Measurements from ENCODE around the gene IRX2. TPM values are rescaled to one million over a fixed set of nuclear protein-coding genes. Genes with fewer than 3 reads are reported as not detected.

The IRX2 gene
- total and polyA plus RNA-seq, 9 donors, result 0.04 to 0.46 (median 0.15) TPM; not detected in 4

GRCh38 chr5:2721385-2722138 lies 29.9 kb downstream of the IRX2 start:
- H3K27ac ChIP-seq, result no peak overlapping the region
- H3K27me3 ChIP-seq, result no peaks in the 10 kb centered on the region
- TF ChIP-seq EP300 (IDR thresholded peaks at IDR 0.05) (no peak), CTCF (IDR thresholded peaks at IDR 0.05) (no peak), POLR2A (IDR thresholded peaks at IDR 0.05) (no peak)
- H3K4me1 ChIP-seq (ENCODE audit: insufficient read depth), result no peaks in the 10 kb centered on the region
- no peaks in the 10 kb centered on the region for H3K36me3 ChIP-seq
- intact Hi-C loops (cut with DNase I), result no loop called here
- no peak overlapping the region for H3K4me3 ChIP-seq
- 57 to 72% (median 57%) methylated on average over 7 of the region's 7 CpGs for WGBS, 3 donors
- no peak for DNase-seq
- H3K9me3 ChIP-seq, result no peaks in the 10 kb centered on the region

- no peaks in the 10 kb centered on the region for H3K9me3 ChIP-seq
- TF ChIP-seq CTCF (IDR thresholded peaks at IDR 0.05), result no peak
- TF ChIP-seq EP300 (IDR thresholded peaks at IDR 0.05), result no peak
- TF ChIP-seq POLR2A (IDR thresholded peaks at IDR 0.05), result no peak
- H3K4me3 ChIP-seq, result no peak overlapping the region
- H3K27me3 ChIP-seq, result no peaks in the 10 kb centered on the region
- WGBS, 3 donors, result 83 to 86% (median 84%) methylated on average over 6 of the region's 6 CpGs
- intact Hi-C loops (cut with DNase I), result no loop called here
- no peak overlapping the region for H3K27ac ChIP-seq
- H3K4me1 ChIP-seq (ENCODE audit: insufficient read depth), result no peaks in the 10 kb centered on the region
- no peaks in the 10 kb centered on the region for H3K36me3 ChIP-seq
- DNase-seq, result no peak
These were observed 32.1 kb downstream of the IRX2 start for GRCh38 chr5:2719332-2719731.

- Histone ChIP-seq H3K27me3 (no peaks in the 10 kb centered on the region), H3K4me3 (no peak overlapping the region), H3K9me3 (no peaks in the 10 kb centered on the region), H3K4me1 (ENCODE audit: insufficient read depth) (no peaks in the 10 kb centered on the region), H3K36me3 (no peaks in the 10 kb centered on the region), H3K27ac (no peak overlapping the region)
- WGBS, 3 donors, result 83 to 84% (median 83%) methylated on average over 6 of the region's 6 CpGs
- intact Hi-C loops (cut with DNase I), result no loop called here
- no peak for TF ChIP-seq CTCF (IDR thresholded peaks at IDR 0.05)
- TF ChIP-seq POLR2A (IDR thresholded peaks at IDR 0.05), result no peak
- no peak for TF ChIP-seq EP300 (IDR thresholded peaks at IDR 0.05)
- DNase-seq, result no peak
These were observed 33.4 kb downstream of the IRX2 start for GRCh38 chr5:2718115-2718514.

- Histone ChIP-seq H3K36me3 (no peaks in the 10 kb centered on the region), H3K9me3 (no peaks in the 10 kb centered on the region), H3K27me3 (no peaks in the 10 kb centered on the region), H3K4me1 (ENCODE audit: insufficient read depth) (no peaks in the 10 kb centered on the region), H3K4me3 (no peak overlapping the region), H3K27ac (no peak overlapping the region)
- intact Hi-C loops (cut with DNase I), result no loop called here
- TF ChIP-seq CTCF (IDR thresholded peaks at IDR 0.05), result no peak
- no peak for TF ChIP-seq POLR2A (IDR thresholded peaks at IDR 0.05)
- TF ChIP-seq EP300 (IDR thresholded peaks at IDR 0.05), result no peak
- DNase-seq, result no peak
- 44 to 60% (median 51%) methylated on average over 6 of the region's 6 CpGs for WGBS, 3 donors
These were observed 35.6 kb downstream of the IRX2 start for GRCh38 chr5:2715856-2716255.

All from ovary (tissue), 9 donors.